ENCODE measurements around the gene COMT. TPM values are rescaled to one million over a fixed set of nuclear protein-coding genes. Genes with fewer than 3 reads are reported as not detected.

The COMT gene
- total and polyA plus RNA-seq, 11 donors: 69.7 to 249 (median 119) TPM

DNA sequence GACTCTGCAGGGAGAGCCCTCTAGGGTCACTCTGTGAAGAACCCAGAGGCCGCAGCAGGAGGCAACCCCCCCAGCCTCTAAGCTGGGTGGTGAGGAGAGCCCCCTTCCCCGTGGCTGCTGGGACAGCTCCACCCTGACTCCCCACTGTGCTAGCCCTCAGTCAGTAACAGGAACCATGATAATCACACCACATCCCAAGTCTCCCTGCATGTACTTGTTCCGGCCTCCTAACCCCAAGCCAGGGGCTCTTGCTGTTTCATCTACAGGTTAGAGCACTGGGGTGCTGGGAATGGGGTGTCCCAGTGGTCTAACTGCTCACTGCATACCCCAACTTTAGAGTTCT lies 48.1 kb downstream of the COMT start:
- no peaks in the 10 kb centered on the region for H3K27me3 ChIP-seq
- intact Hi-C loops (cut with DNase I): loop anchor here in 1 of 10 donors (5.0 kb wide), 1 partner anchor 93 kb away; the partner anchor contains the start of gene DGCR8
- H3K9me3 ChIP-seq: no peaks in the 10 kb centered on the region
- H3K4me3 ChIP-seq: no peak overlapping the region
- H3K27ac ChIP-seq: peak overlapping the region in 3 of 12 donors; percentile 6 to 94 (median 70)
- ATAC-seq: no peak
- WGBS, 4 donors: 81 to 90% (median 84%) methylated on average over 3 of the region's 3 CpGs; no CpG with 5 or more reads in 1 of the 4 donors
- peak in 1 of 5 donors; percentile 20 for DNase-seq
- peaks cover 4 to 69% (median 38%) of the 10 kb centered on the region in 12 donors for H3K4me1 ChIP-seq
- no peaks in the 10 kb centered on the region for H3K36me3 ChIP-seq
- TF ChIP-seq POLR2A (IDR thresholded peaks at IDR 0.05): no peak

DNA sequence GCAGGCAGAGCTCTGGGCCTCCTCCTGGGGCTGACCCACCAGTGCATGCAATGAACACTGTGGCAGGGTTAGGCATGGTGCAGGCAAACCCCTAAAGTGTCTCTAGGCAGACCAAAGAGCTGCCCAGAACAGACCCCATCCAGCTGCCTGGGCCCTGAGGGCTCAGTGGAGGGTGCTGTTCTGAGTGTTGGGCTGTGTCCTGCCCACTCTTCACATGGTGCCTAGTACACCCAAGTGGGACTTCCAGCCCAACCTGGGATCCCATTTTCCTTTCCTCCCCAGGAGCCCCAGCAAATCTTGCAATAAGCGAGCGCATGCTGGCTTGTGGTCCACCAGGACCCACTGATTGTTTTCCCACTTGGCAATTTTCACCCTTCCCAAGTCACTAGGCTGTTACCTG lies 48.6 kb downstream of the COMT start:
- Histone ChIP-seq H3K27ac (no peak overlapping the region), H3K9me3 (no peaks in the 10 kb centered on the region), H3K36me3 (no peaks in the 10 kb centered on the region), H3K4me3 (no peak overlapping the region), H3K27me3 (no peaks in the 10 kb centered on the region), H3K4me1 (peaks cover 4 to 64% (median 33%) of the 10 kb centered on the region in 12 donors)
- ATAC-seq (no peak), DNase-seq (peak in 2 of 5 donors; percentile 15 to 24)
- TF ChIP-seq POLR2A (IDR thresholded peaks at IDR 0.05): no peak
- TF ChIP-seq, protein P1, sequence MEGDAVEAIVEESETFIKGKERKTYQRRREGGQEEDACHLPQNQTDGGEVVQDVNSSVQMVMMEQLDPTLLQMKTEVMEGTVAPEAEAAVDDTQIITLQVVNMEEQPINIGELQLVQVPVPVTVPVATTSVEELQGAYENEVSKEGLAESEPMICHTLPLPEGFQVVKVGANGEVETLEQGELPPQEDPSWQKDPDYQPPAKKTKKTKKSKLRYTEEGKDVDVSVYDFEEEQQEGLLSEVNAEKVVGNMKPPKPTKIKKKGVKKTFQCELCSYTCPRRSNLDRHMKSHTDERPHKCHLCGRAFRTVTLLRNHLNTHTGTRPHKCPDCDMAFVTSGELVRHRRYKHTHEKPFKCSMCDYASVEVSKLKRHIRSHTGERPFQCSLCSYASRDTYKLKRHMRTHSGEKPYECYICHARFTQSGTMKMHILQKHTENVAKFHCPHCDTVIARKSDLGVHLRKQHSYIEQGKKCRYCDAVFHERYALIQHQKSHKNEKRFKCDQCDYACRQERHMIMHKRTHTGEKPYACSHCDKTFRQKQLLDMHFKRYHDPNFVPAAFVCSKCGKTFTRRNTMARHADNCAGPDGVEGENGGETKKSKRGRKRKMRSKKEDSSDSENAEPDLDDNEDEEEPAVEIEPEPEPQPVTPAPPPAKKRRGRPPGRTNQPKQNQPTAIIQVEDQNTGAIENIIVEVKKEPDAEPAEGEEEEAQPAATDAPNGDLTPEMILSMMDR (IDR thresholded peaks at IDR 0.05): no peak
- intact Hi-C loops (cut with DNase I): no loop called here
- WGBS, 4 donors: 50 to 73% (median 52%) methylated on average over 2 of the region's 2 CpGs

DNA sequence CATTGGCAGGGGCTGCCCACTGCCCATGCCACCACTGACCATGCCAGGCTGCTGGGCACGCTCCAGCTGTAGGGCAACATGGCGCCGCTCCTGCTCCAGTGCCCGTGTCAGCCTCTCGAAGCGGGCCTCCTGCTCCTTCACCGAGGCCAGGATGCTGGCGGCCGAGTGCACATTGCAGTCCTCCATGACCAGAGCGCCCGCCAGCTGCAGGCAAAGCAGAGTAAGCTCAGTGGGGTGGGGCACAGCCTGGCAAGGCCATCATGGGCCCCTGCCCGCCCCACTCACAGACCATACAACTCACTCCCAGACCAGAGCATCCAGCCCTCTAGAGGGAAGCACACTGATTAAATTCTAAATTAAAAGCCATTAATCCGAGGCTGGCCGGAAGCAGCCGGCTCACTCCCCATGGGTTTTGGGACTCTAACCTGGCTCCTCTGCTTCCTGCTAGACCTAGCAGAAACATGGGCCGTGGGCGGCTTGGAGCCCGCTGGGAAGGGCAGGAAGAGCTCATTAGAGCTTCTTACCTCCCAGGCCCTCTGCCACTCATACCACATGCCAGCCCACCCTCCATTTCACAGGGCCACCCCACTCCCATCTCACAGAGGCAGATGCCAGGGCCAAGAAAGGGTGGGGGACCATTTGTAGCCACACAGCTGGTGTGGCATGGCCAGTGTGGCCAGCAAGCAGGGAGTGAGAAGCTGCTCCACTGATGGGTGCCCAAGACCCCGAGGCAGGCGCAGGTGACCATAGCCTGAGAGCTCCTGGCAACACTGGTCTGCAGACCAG lies 49.2 kb downstream of the COMT start:
- no peak for TF ChIP-seq POLR2A (IDR thresholded peaks at IDR 0.05)
- TF ChIP-seq, protein P1 (IDR thresholded peaks at IDR 0.05): no peak
- Histone ChIP-seq H3K27me3 (no peaks in the 10 kb centered on the region), H3K36me3 (no peaks in the 10 kb centered on the region), H3K4me1 (peaks cover 3 to 62% (median 26%) of the 10 kb centered on the region in 12 donors), H3K27ac (peak overlapping the region in 2 of 12 donors; percentile 48 to 59), H3K9me3 (no peaks in the 10 kb centered on the region), H3K4me3 (no peak overlapping the region)
- ATAC-seq (no peak), DNase-seq (peak in 2 of 5 donors; percentile 20 to 62)
- 80 to 93% (median 88%) methylated on average over 18 to 20 of the region's 20 CpGs for WGBS, 4 donors
- intact Hi-C loops (cut with DNase I): no loop called here

DNA sequence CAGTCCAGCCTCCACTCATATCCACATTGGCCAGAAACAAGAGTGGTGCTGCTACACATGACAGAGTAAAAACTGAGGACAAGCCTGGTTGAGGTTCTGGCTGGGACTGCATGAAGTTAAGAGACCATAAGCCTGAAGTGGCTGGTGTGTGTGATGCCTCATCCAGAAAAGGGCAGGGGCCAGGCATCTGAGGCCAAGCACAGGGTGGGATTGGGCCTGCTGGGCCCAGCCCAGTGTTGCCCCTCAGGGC lies 49.7 kb downstream of the COMT start:
- no peak for ATAC-seq
- Histone ChIP-seq H3K27ac (peak overlapping the region in 3 of 12 donors; percentile 35 to 59 (median 48)), H3K27me3 (no peaks in the 10 kb centered on the region)

More for the DNA sequence above, 49.7 kb downstream of the COMT start:
- TF ChIP-seq, protein P1 (IDR thresholded peaks at IDR 0.05): no peak
- TF ChIP-seq POLR2A (IDR thresholded peaks at IDR 0.05): no peak
- Histone ChIP-seq H3K4me3 (no peak overlapping the region), H3K36me3 (no peaks in the 10 kb centered on the region), H3K4me1 (peaks cover 0 to 59% (median 22%) of the 10 kb centered on the region in 12 donors), H3K9me3 (no peaks in the 10 kb centered on the region)
- DNase-seq: peak in 2 of 5 donors; percentile 9 to 10
- intact Hi-C loops (cut with DNase I): no loop called here
